Smooth muscle cell (in vitro differentiated cells): Measurements from ENCODE around the gene MAGI3. TPM values are rescaled to one million over a fixed set of nuclear protein-coding genes. Genes with fewer than 3 reads are reported as not detected.

ENCODE experiments used
- DNase-seq: peaks from one replicate; lab custom pipeline; 2025; ENCODE audit not compliant: unreplicated experiment; lab: John Stamatoyannopoulos, UW
- H2AFZ ChIP-seq: fragments of 200-600 bp; sonication (generic); 2 replicates; pipeline ENCODE4 v1.6.0; 2016; ENCODE audit warnings: antibody characterized with exemption, low read depth, mild to moderate bottlenecking
- H3F3A ChIP-seq: fragments of 200-600 bp; sonication (generic); 2 replicates; pipeline ENCODE4 v1.6.0; 2017; ENCODE audit warnings: antibody characterized with exemption, low read depth
- H3K27ac ChIP-seq: fragments of 200-600 bp; sonication (generic); 2 replicates; pipeline ENCODE4 v1.5.1; 2016; ENCODE audit warnings: low read depth, mild to moderate bottlenecking
- H3K27me3 ChIP-seq: fragments of 200-600 bp; sonication (generic); 2 replicates; pipeline ENCODE4 v1.6.1; 2016; ENCODE audit warnings: low read depth, mild to moderate bottlenecking
- H3K36me3 ChIP-seq: fragments of 200-600 bp; sonication (generic); 2 replicates; pipeline ENCODE4 v1.5.1; 2016; ENCODE audit warnings: low read depth
- H3K4me1 ChIP-seq: fragments of 200-600 bp; sonication (generic); 2 replicates; pipeline ENCODE4 v1.5.1; 2016; ENCODE audit warnings: low read depth
- H3K4me2 ChIP-seq: fragments of 200-600 bp; sonication (generic); 2 replicates; pipeline ENCODE4 v1.6.0; 2016; ENCODE audit warnings: mild to moderate bottlenecking
- H3K4me3 ChIP-seq: fragments of 200-600 bp; sonication (generic); 2 replicates; pipeline ENCODE4 v1.5.1; 2016; ENCODE audit warnings: mild to moderate bottlenecking
- H3K79me2 ChIP-seq: fragments of 200-600 bp; sonication (generic); 2 replicates; pipeline ENCODE4 v1.6.0; 2016; ENCODE audit warnings: low read depth, mild to moderate bottlenecking
- H3K9ac ChIP-seq: fragments of 200-600 bp; sonication (generic); 2 replicates; pipeline ENCODE4 v1.6.0; 2016; ENCODE audit warnings: low read depth
- H3K9me3 ChIP-seq: fragments of 200-600 bp; sonication (generic); replicated peaks from 2 replicates; pipeline ENCODE4 v1.5.1; 2016; ENCODE audit warnings: low read depth
- H4K20me1 ChIP-seq: fragments of 200-600 bp; sonication (generic); 2 replicates; pipeline ENCODE4 v1.6.0; 2016; ENCODE audit warnings: low read depth
- CTCF ChIP-seq: fragments of 200-600 bp; sonication (generic); IDR thresholded peaks from 2 replicates; pipeline ENCODE4 v1.5.1; 2017; ENCODE audit warnings: borderline replicate concordance, mild to moderate bottlenecking, antibody characterized with exemption; ENCODE audit not compliant: insufficient read depth, poor library complexity, severe bottlenecking
- WGBS: methylation state at CpG from one replicate; pipeline ENCODE4 v1.1.7; 2016; ENCODE audit warnings: low lambda C conversion rate; 5-methylcytosine and 5-hydroxymethylcytosine counted together
- polyA plus RNA-seq: library from polyadenylated mRNA; unstranded; fragments of >200 nt; fragmentation: Nextera tagmentation; extraction: Ambion mirVana; gene quantifications from 2 replicates; pipeline ENCODE4 v1.2.1, GENCODE V29; 2016
- total RNA-seq: library from RNA; depleted of rRNA; stranded (reverse); fragments of >200 nt; gene quantifications from 2 replicates; pipeline ENCODE4 v1.2.3, GENCODE V29; 2014

The MAGI3 gene
- total and polyA plus RNA-seq, 2 experiments from 2014 or later: 10.9 to 19.1 TPM

- Histone ChIP-seq H3K9ac (no peak overlapping the region), H4K20me1 (no peaks in the 10 kb centered on the region), H2AFZ (no peak overlapping the region), H3F3A (no peaks in the 10 kb centered on the region), H3K79me2 (no peaks in the 10 kb centered on the region), H3K4me3 (no peak overlapping the region), H3K9me3 (peaks cover 9% of the 10 kb centered on the region), H3K27me3 (no peaks in the 10 kb centered on the region), H3K4me1 (no peaks in the 10 kb centered on the region), H3K36me3 (peaks cover 18% of the 10 kb centered on the region), H3K27ac (no peak overlapping the region), H3K4me2 (no peak overlapping the region)
- WGBS: 81% methylated on average over 2 of the region's 2 CpGs
- TF ChIP-seq CTCF: no peak
- DNase-seq: no peak
These were observed 300.9 kb downstream of the MAGI3 start for GRCh38 chr1:113691184-113691583.

GRCh38 chr1:113692342-113692741 lies 302.0 kb downstream of the MAGI3 start:
- Histone ChIP-seq H3K79me2 (no peaks in the 10 kb centered on the region), H3K36me3 (peaks cover 25% of the 10 kb centered on the region), H4K20me1 (no peaks in the 10 kb centered on the region), H3K4me2 (no peak overlapping the region), H2AFZ (no peak overlapping the region), H3K27me3 (no peaks in the 10 kb centered on the region), H3K9ac (no peak overlapping the region), H3K9me3 (peaks cover 9% of the 10 kb centered on the region), H3K4me3 (no peak overlapping the region), H3K4me1 (no peaks in the 10 kb centered on the region), H3K27ac (no peak overlapping the region), H3F3A (no peaks in the 10 kb centered on the region)
- 96% methylated on average over 2 of the region's 2 CpGs for WGBS
- DNase-seq: no peak
- no peak for TF ChIP-seq CTCF

- H3K4me1 ChIP-seq: no peaks in the 10 kb centered on the region
- no peak overlapping the region for H3K9ac ChIP-seq
- no peaks in the 10 kb centered on the region for H3K27me3 ChIP-seq
- H4K20me1 ChIP-seq: no peaks in the 10 kb centered on the region
- peaks cover 9% of the 10 kb centered on the region for H3K9me3 ChIP-seq
- no peak for TF ChIP-seq CTCF
- H3K27ac ChIP-seq: no peak overlapping the region
- H3F3A ChIP-seq: no peaks in the 10 kb centered on the region
- no peaks in the 10 kb centered on the region for H3K79me2 ChIP-seq
- peaks cover 30% of the 10 kb centered on the region for H3K36me3 ChIP-seq
- no peak overlapping the region for H3K4me2 ChIP-seq
- no peak overlapping the region for H3K4me3 ChIP-seq
- H2AFZ ChIP-seq: no peak overlapping the region
- WGBS: 98% methylated on average over 4 of the region's 4 CpGs
- no peak for DNase-seq
These were observed 302.6 kb downstream of the MAGI3 start for GRCh38 chr1:113692824-113693431.

GRCh38 chr1:113694910-113695309 lies 304.6 kb downstream of the MAGI3 start:
- Histone ChIP-seq H3K27ac (no peak overlapping the region), H2AFZ (no peak overlapping the region), H3F3A (no peaks in the 10 kb centered on the region), H3K4me2 (no peak overlapping the region), H3K9ac (no peak overlapping the region), H3K4me3 (no peak overlapping the region), H3K9me3 (peaks cover 9% of the 10 kb centered on the region), H3K4me1 (no peaks in the 10 kb centered on the region), H3K36me3 (peaks cover 30% of the 10 kb centered on the region), H3K79me2 (no peaks in the 10 kb centered on the region), H4K20me1 (no peaks in the 10 kb centered on the region), H3K27me3 (no peaks in the 10 kb centered on the region)
- TF ChIP-seq CTCF: no peak
- DNase-seq: no peak
